AG10803 (cell line): ENCODE results near the gene ATG12.

ENCODE experiments used
- DNase-seq: peaks from one replicate; pipeline ENCODE4 v3.0.0; 2010; ENCODE audit warnings: low read depth
- H3K4me3 ChIP-seq: 2 replicates; pipeline ENCODE4 v1.5.1; 2011; ENCODE audit warnings: mild to moderate bottlenecking, low read length, control low read depth
- CTCF ChIP-seq: conservative IDR thresholded peaks from 2 replicates; pipeline ENCODE4 v1.5.1; 2011; ENCODE audit warnings: mild to moderate bottlenecking, low read length, control low read depth, inconsistent platforms

The ATG12 gene

DNA sequence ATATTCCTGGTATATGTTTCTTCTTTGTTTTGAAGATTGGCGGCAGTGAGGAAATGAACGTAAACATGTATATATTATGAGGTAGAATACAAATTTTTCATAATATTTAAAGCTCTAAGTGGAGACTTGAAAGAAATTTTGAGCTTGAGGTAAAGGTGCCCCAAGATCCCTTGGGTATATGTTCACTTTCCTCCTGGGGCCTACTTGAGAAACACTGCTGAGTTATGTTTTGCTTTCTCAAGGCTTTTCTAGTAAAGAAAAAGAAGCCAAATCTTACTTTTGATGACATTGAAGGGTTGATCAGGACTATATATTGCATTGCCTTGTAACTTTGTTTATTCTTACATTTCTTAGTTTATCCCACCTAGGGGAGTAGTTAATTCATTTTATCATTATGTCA is 31.1 kb upstream of the ATG12 start:
- no peak for TF ChIP-seq CTCF
- no peak for DNase-seq

DNA sequence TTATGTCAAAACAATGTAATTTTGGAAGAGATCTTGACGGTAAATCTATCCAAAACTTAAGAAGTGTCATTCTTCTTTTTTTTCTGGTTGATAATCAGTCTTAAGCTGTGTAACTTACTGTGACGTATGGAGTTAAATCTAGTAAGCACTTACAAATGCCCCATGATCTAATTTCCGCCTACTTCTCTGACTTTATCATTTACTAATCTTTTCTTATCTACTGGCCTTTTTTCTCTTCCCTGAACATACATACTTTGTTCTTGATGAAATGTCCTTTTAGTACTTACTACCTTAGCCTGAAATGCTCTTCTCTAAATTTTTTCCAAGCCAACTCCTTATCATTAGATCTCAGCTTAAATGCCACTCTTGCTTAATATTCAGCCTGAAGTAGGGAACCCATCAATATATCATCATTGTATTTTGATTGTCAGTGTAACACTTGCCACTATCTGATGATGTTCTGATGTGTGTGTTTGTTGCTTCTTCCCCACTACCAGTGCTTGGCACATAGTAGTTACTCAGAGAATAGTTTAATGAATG is 28.0 kb upstream of the ATG12 start:
- no peak overlapping the region for H3K4me3 ChIP-seq
- DNase-seq = no peak
- no peak for TF ChIP-seq CTCF

More for the DNA sequence above, 31.1 kb upstream of the ATG12 start:
- H3K4me3 ChIP-seq = no peak overlapping the region

DNA sequence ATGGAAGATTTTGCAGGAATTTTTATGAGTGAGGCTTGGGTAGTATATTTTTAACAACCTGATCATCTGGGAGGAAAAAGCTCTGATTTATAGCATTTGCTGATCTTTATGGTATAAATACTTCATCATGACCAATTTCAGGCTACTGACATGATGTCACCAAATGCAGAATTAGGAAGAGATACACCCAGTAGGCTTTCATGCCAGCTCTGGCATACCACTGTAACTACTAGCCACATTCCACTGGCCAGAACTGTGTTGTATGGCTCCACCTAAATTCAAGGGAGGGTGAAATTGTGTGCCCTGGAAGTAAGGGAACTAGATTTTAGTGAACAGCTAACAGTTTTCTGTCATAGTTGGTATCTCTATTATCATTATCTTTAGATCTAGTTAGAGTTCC is 18.0 kb upstream of the ATG12 start:
- DNase-seq = peak; percentile 55
- H3K4me3 ChIP-seq = no peak overlapping the region
- TF ChIP-seq CTCF = no peak

- TF ChIP-seq CTCF = no peak
- H3K4me3 ChIP-seq = no peak overlapping the region
- no peak for DNase-seq
Measured at GRCh38 chr5:115858396-115858795, 17.0 kb upstream of the ATG12 start.

DNA sequence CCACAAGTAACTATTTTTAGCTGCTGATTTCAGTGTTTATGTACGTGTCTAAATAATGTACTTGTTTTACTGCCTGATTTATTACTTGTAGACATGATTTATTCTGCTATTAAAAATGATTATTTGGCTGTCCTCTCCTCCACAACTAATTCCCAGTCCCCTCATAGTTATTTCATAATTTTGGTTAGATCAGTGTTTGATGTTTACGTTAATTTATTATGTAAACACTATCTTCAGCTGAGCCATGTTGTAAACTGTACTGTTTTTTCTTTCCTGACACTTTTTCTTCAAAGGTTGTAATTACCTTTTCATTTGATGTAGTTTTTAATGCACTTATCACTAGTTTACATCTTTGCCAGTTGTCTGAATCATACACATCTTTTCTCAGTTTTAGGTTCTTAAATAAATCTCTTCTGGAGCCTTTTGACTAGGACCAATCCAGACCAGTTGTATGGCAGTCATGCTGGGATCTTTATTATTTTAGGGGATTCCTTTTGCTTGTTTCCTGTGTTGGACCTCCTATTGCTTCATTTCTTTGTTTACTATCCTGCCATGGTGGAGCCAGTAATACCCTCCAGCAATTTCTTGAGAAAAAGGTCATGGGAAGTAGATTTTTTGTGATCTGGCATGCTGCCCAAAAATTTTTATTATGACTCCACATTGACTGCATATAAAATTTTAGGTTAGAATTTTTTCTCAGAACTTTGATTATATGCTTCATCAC is 16.4 kb upstream of the ATG12 start:
- TF ChIP-seq CTCF = no peak
- DNase-seq = peak; percentile 36
- H3K4me3 ChIP-seq = no peak overlapping the region

DNA sequence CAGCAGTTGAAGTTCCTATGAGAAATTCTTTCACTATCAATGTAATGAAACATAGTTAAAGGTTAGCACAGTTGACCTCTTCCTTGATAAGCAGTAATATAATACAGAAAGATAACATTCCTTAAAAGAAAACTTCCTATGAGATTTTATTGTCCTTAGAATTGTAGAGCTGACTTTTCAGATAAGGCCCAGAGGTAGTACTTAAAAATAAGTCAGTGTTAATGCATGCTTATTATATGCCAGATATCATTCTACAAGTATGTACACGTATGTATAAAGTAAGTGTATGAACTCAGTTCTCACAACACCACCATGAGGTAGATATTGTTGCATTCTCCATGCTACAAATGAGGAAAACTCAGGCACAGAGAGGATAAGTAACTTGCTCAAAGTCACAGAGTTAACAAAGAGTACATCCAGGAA is 15.7 kb upstream of the ATG12 start:
- no peak overlapping the region for H3K4me3 ChIP-seq
- no peak for DNase-seq
- no peak for TF ChIP-seq CTCF

DNA sequence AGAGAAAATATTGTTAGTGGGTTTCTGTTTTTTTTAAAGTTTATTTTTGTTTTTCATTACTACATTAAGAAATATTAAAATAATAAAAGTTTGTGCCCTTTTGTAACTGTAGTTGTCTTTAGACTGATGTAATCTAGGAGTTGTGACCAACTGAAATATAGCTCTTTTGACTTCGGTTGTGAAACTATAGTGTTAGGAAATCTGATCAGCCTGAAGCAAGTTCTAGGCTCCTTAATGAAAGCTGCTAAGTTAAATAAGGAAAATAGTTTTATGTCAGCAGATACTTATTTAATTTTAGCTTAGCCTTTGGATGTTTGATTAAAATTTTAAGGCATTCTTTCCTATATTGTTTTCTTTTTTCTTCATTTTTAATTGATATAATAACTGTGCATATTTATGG is 14.6 kb upstream of the ATG12 start:
- peak; percentile 54 for DNase-seq
- no peak for TF ChIP-seq CTCF
- H3K4me3 ChIP-seq = no peak overlapping the region
